GM12878 (cell line): Measurements from ENCODE around the gene ATXN1L. TPM values are rescaled to one million over a fixed set of nuclear protein-coding genes. Genes with fewer than 3 reads are reported as not detected.

Experiments used
- ATAC-seq: fragments of 200-7000 bp; cut with Tn5 transposase; 3 replicates; pipeline ENCODE4 v1.9.1; 2020; ENCODE audit warnings: mild to moderate bottlenecking, moderate library complexity
- BruUV-seq: library from RNA; stranded (reverse); fragments of 400-500 nt; replicated peaks from 2 replicates; lab custom pipeline; 2021; lab: Mats Ljungman, UMichigan
- CTCF ChIA-PET: fragments of 300-600 bp; sonication (Branson Sonifier 250); formaldehyde crosslinking; extraction: SDS; loops from one replicate; lab custom pipeline; 2021; ENCODE audit warnings: inconsistent platforms; lab: Yijun Ruan, JAX
- POLR2A ChIA-PET: fragments of 350-600 bp; formaldehyde crosslinking; extraction: SDS; loops from one replicate; lab custom pipeline; 2021; ENCODE audit warnings: inconsistent platforms; lab: Charles Lee
- RAD21 ChIA-PET: fragments of 300-600 bp; sonication (Branson Sonifier 250); formaldehyde crosslinking; loops from one replicate; lab custom pipeline; 2023; ENCODE audit warnings: antibody characterized with exemption; ENCODE audit not compliant: unreplicated experiment; lab: Charles Lee
- SMC1A ChIA-PET: fragments of 300-600 bp; sonication (Branson Sonifier 250); formaldehyde crosslinking; loops from one replicate; lab custom pipeline; 2023; ENCODE audit not compliant: unreplicated experiment, uncharacterized antibody; lab: Charles Lee
- DNase-seq: peaks from one replicate; pipeline ENCODE4 v3.0.0-alpha.2; 2011; ENCODE audit warnings: low read depth, low spot score
- FAIRE-seq: peaks from 3 replicates; lab custom pipeline; 2011; peaks lifted over from hg19 to GRCh38; lab: Jason Lieb, UNC
- H2AFZ ChIP-seq: 2 replicates; pipeline ENCODE4 v1.6.0; 2011; ENCODE audit warnings: low read depth, low read length, control low read depth; ENCODE audit not compliant: control insufficient read depth
- H3K27ac ChIP-seq: 2 replicates; pipeline ENCODE4 v1.5.1; 2011; ENCODE audit warnings: control low read depth; ENCODE audit not compliant: control insufficient read depth, insufficient read depth
- H3K27me3 ChIP-seq, 2 experiments: replicated peaks in 1 of 2; 2 replicates each; pipeline versions ENCODE4 v1.6.0 to v1.6.1; 2011; ENCODE audit warnings: low read length in 1 of 2; ENCODE audit not compliant: control insufficient read depth in 2 of 2, insufficient read depth in 2 of 2
- H3K36me3 ChIP-seq, 2 experiments: 2 replicates each; pipeline ENCODE4 v1.5.1; 2011; ENCODE audit warnings: low read length in 1 of 2; ENCODE audit not compliant: control insufficient read depth in 2 of 2, insufficient read depth in 2 of 2
- H3K4me1 ChIP-seq: 2 replicates; pipeline ENCODE4 v1.6.1; 2011; ENCODE audit warnings: mild to moderate bottlenecking, low read length, moderate library complexity, mixed read lengths; ENCODE audit not compliant: control insufficient read depth, insufficient read depth
- H3K4me2 ChIP-seq: 2 replicates; pipeline ENCODE4 v1.6.0; 2011; ENCODE audit warnings: control low read depth; ENCODE audit not compliant: control insufficient read depth, insufficient read depth
- H3K4me3 ChIP-seq: fragments of 200-600 bp; sonication (generic); 2 replicates; pipeline ENCODE4 v1.5.1; 2016
- H3K79me2 ChIP-seq: 2 replicates; pipeline ENCODE4 v1.6.0; 2011; ENCODE audit warnings: low read length; ENCODE audit not compliant: control insufficient read depth, insufficient read depth
- H3K9ac ChIP-seq: 2 replicates; pipeline ENCODE4 v1.8.0; 2011; ENCODE audit warnings: low read length, control low read depth, mixed read lengths; ENCODE audit not compliant: control insufficient read depth, insufficient read depth
- H3K9me3 ChIP-seq: replicated peaks from 3 replicates; pipeline ENCODE4 v1.5.1; 2011; ENCODE audit warnings: mild to moderate bottlenecking, low read length; ENCODE audit not compliant: control insufficient read depth, insufficient read depth
- H4K20me1 ChIP-seq: 2 replicates; pipeline ENCODE4 v1.6.0; 2011; ENCODE audit not compliant: control insufficient read depth, insufficient read depth
- BMI1 ChIP-seq: fragments of 450-650 bp; IDR thresholded peaks from 2 replicates; pipeline ENCODE4 v1.6.1; 2016; ENCODE audit warnings: mild to moderate bottlenecking, moderate library complexity, borderline replicate concordance
- CBFB ChIP-seq: IDR thresholded peaks from 2 replicates; pipeline ENCODE4 v1.6.1; 2016; ENCODE audit warnings: antibody characterized with exemption, low read depth
- CHD2 ChIP-seq: IDR thresholded peaks from 2 replicates; pipeline ENCODE4 v1.6.1; 2011; ENCODE audit warnings: low read depth, low read length, improper control_type of control experiment, borderline replicate concordance
- CTCF ChIP-seq, 3 experiments: IDR thresholded peaks in 2 of 3; conservative IDR thresholded peaks in 1 of 3; 2 replicates each; pipeline ENCODE4 v1.5.1; 2011; ENCODE audit warnings: low read depth in 3 of 3, low read length in 3 of 3, mild to moderate bottlenecking in 3 of 3, control low read depth in 2 of 3, moderate library complexity in 2 of 3, inconsistent platforms in 1 of 3, mixed read lengths in 1 of 3; ENCODE audit not compliant: control insufficient read depth in 2 of 3, insufficient read depth in 1 of 3; ENCODE audit errors: extremely low read depth in 1 of 3
- ESRRA ChIP-seq: IDR thresholded peaks from 2 replicates; pipeline ENCODE4 v1.6.1; 2012; ENCODE audit warnings: mild to moderate bottlenecking, low read length, improper control_type of control experiment
- EZH2 ChIP-seq: IDR thresholded peaks from 2 replicates; pipeline ENCODE4 v1.6.1; 2012; ENCODE audit warnings: low read depth, mild to moderate bottlenecking, control low read depth, inconsistent platforms, low read length, borderline replicate concordance; ENCODE audit not compliant: control insufficient read depth
- FOS ChIP-seq: IDR thresholded peaks from 3 replicates; pipeline ENCODE4 v1.6.1; 2011; ENCODE audit warnings: borderline replicate concordance; ENCODE audit not compliant: insufficient read length; ENCODE audit errors: extremely low read depth
- GATAD2B ChIP-seq: fragments of 450-650 bp; conservative IDR thresholded peaks from 2 replicates; pipeline ENCODE4 v1.6.1; 2017; ENCODE audit warnings: low read depth, mild to moderate bottlenecking, moderate library complexity
- HDGF ChIP-seq: fragments of 450-650 bp; IDR thresholded peaks from 2 replicates; pipeline ENCODE4 v1.6.1; 2016; ENCODE audit warnings: antibody characterized with exemption
- NFYA ChIP-seq: IDR thresholded peaks from 2 replicates; pipeline ENCODE4 v1.6.1; 2011; ENCODE audit warnings: low read depth, mild to moderate bottlenecking, low read length, improper control_type of control experiment, borderline replicate concordance
- RBBP5 ChIP-seq: fragments of 200-600 bp; sonication (generic); conservative IDR thresholded peaks from 2 replicates; pipeline ENCODE4 v1.6.1; 2016
- ZNF384 ChIP-seq: IDR thresholded peaks from 2 replicates; pipeline ENCODE4 v1.6.1; 2012; ENCODE audit warnings: low read depth, mild to moderate bottlenecking, low read length, improper control_type of control experiment, borderline replicate concordance
- ZNF687 ChIP-seq: fragments of 450-650 bp; IDR thresholded peaks from 2 replicates; pipeline ENCODE4 v1.6.1; 2017; ENCODE audit warnings: mild to moderate bottlenecking, moderate library complexity
- ZZZ3 ChIP-seq: IDR thresholded peaks from 2 replicates; pipeline ENCODE4 v1.6.1; 2011; ENCODE audit warnings: low read depth; ENCODE audit not compliant: control insufficient read depth, insufficient read length
- WGBS: methylation state at CpG from one replicate; pipeline ENCODE4 v1.1.6; 2016; ENCODE audit warnings: low lambda C conversion rate; ENCODE audit not compliant: insufficient replicate concordance, insufficient coverage; ENCODE audit errors: missing lambda C conversion rate; 5-methylcytosine and 5-hydroxymethylcytosine counted together
- in situ Hi-C: fragments of 300-500 bp; cut with MboI; formaldehyde crosslinking; loops from 9 replicates; pipeline ENCODE4 v1.14.3; 2018; ENCODE audit warnings: mixed read lengths
- intact Hi-C: fragments of 100-400 bp; cut with micrococcal nuclease; formaldehyde crosslinking; loops from one replicate; pipeline ENCODE4 v1.14.2; 2022; ENCODE audit not compliant: unreplicated experiment
- polyA plus RNA-seq, 11 experiments: library from polyadenylated mRNA; depleted of rRNA in 4 of 11; unstranded in 6 of 11; stranded (reverse) in 5 of 11; fragments of >200 nt; fragmentation: Nextera tagmentation in 4 of 11; fragmentation: Illumina TruSeq in 1 of 11; extraction: Ambion mirVana in 4 of 11; extraction: Trizol in 1 of 11; gene quantifications; 1 replicate in 1 of 11; 2 replicates in 10 of 11; pipeline versions ENCODE4 v1.2.1 to v1.2.3, GENCODE V29; 2011 to 2016; ENCODE audit warnings: inconsistent platforms in 2 of 11, missing spikeins in 2 of 11, low read depth in 1 of 11
- total RNA-seq, 4 experiments: library from RNA; depleted of rRNA in 3 of 4; stranded (reverse); fragments of >200 nt in 3 of 4; fragmentation: Illumina TruSeq in 1 of 4; extraction: Trizol in 1 of 4; gene quantifications; 2 replicates each; pipeline versions ENCODE4 v1.2.1 to v1.2.3, GENCODE V29; 2013 to 2021

Gene ATXN1L
- total and polyA plus RNA-seq, 10 of the 15 experiments (the other 5 are each of a cell fraction or from before 2014, with no cell fraction given), result 1.8 to 14.6 (median 9.2) TPM

- ChIA-PET POLR2A (interaction anchor here (0.6 to 4.7 kb wide), 12 partner anchors 11 to 162 kb away, joined by 3 to 34 read pairs (median 4); partner anchors contain the start of genes AP1G1, ATXN1L and IST1), RAD21 (interaction anchor here (0.7 to 4.7 kb wide), 20 partner anchors 8 to 318 kb away, joined by 3 to 53 read pairs (median 6); partner anchors contain the start of genes AP1G1, ATXN1L and IST1), CTCF (interaction anchor here (0.7 to 5.2 kb wide), 17 partner anchors 11 to 319 kb away, joined by 3 to 39 read pairs (median 9); partner anchors contain the start of genes AP1G1 and IST1), SMC1A (interaction anchor here (0.9 to 4.3 kb wide), 16 partner anchors 10 to 319 kb away, joined by 3 to 30 read pairs (median 10); partner anchors contain the start of genes AP1G1, ATXN1L and IST1)
- Histone ChIP-seq H3K79me2 (no peaks in the 10 kb centered on the region), H3K27me3 (no peaks in the 10 kb centered on the region), H2AFZ (peak within 1 kb of the TSS; percentile 95), H3K4me3 (peak within 1 kb of the TSS; percentile 92), H3K9me3 (no peaks in the 10 kb centered on the region), H3K4me2 (peak within 1 kb of the TSS; percentile 93), H3K4me1 (peaks cover 12% of the 10 kb centered on the region), H3K27ac (peak within 1 kb of the TSS; percentile 71), H3K9ac (peak within 1 kb of the TSS; percentile 73), H3K36me3 (no peaks in the 10 kb centered on the region), H4K20me1 (no peaks in the 10 kb centered on the region)
- no peak for DNase-seq
- FAIRE-seq, result no peak
- in situ Hi-C loops, result no loop called here
- peak; percentile 64 for ATAC-seq
- intact Hi-C loops, result loop anchor here (1.0 to 10.0 kb wide), 6 partner anchors 39 to 319 kb away; partner anchors contain the start of genes AP1G1 and ATXN1L
- under 1% methylated on average over 61 of the region's 85 CpGs for WGBS
- BruUV-seq, result no TSS peak
- TF ChIP-seq ZNF384 (no peak), HDGF (peak; percentile 44; the same call in 1 of the 2 replicates), ZNF687 (peak; percentile 52; the same call in 1 of the 2 replicates), EZH2 (no peak), BMI1 (no peak), ESRRA (no peak), CTCF (IDR thresholded peaks at IDR 0.05 in 2 of 3, conservative IDR thresholded peaks at IDR 0.05 in 1 of 3; ENCODE audit: control insufficient read depth in 2 of 3, extremely low read depth in 1 of 3, insufficient read depth in 1 of 3, low read depth in 3 of 3, low read length in 3 of 3) (peak in 2 of 3 experiments; percentile 30 to 49; a peak in 2 of 6 replicates), NFYA (no peak), RBBP5 (no peak), ZZZ3 (no peak), GATAD2B (peak; percentile 96), CBFB (peak; percentile 67), CHD2 (peak; percentile 11; the same call in 1 of the 2 replicates), FOS (no peak)
These were observed 38.3 kb downstream of the ATXN1L start, which contains the start of gene ZNF821 for GRCh38 chr16:71883849-71884638. TSS of gene ZNF821 (minus strand) at chr16:71884182. CDS start at chr16:71879946, 4,236 bp downstream.
